Thymus (tissue), 11 donors: Measurements from ENCODE around the gene NXPH1. TPM values are rescaled to one million over a fixed set of nuclear protein-coding genes. Genes with fewer than 3 reads are reported as not detected.
A peak's percentile ranks its signal among the peaks of the same experiment; 100 is the strongest.

ENCODE experiments used
- DNase-seq, 9 donors: peaks; one replicate each; pipeline ENCODE4 v3.0.0-alpha.2; 2013; ENCODE audit warnings: low spot score in 9 of 9, low read depth in 6 of 9, missing footprints in 1 of 9
- H3K27ac ChIP-seq, 2 donors: one replicate each; pipeline ENCODE4 v1.5.1; 2013; ENCODE audit warnings: control low read depth in 1 of 2, low read depth in 1 of 2, low read length in 1 of 2, mild to moderate bottlenecking in 1 of 2, moderate library complexity in 1 of 2
- H3K27me3 ChIP-seq, 2 donors: one replicate each; pipeline ENCODE4 v1.5.1; 2013; ENCODE audit warnings: low read length in 1 of 2; ENCODE audit not compliant: control insufficient read depth in 2 of 2, insufficient read depth in 1 of 2
- H3K36me3 ChIP-seq, 2 donors: one replicate each; pipeline ENCODE4 v1.5.1; 2013; ENCODE audit warnings: low read length in 1 of 2, mild to moderate bottlenecking in 1 of 2, moderate library complexity in 1 of 2; ENCODE audit not compliant: control insufficient read depth in 2 of 2, insufficient read depth in 2 of 2
- H3K4me1 ChIP-seq, 2 donors: one replicate each; pipeline ENCODE4 v1.5.1; 2013; ENCODE audit warnings: low read length in 2 of 2; ENCODE audit not compliant: control insufficient read depth in 2 of 2, insufficient read depth in 2 of 2
- H3K4me3 ChIP-seq, 2 donors: one replicate each; pipeline ENCODE4 v1.5.1; 2013; ENCODE audit warnings: low read length in 2 of 2, control low read depth in 1 of 2, mild to moderate bottlenecking in 1 of 2
- H3K9me3 ChIP-seq, 2 donors: one replicate each; pipeline ENCODE4 v1.5.1; 2013; ENCODE audit warnings: low read length in 1 of 2, mild to moderate bottlenecking in 1 of 2; ENCODE audit not compliant: control insufficient read depth in 2 of 2, insufficient read depth in 1 of 2
- WGBS: extraction: QIAGEN DNeasy Blood & Tissue Kit; methylation state at CpG from one replicate; pipeline ENCODE4 v1.1.7; 2013; 5-methylcytosine and 5-hydroxymethylcytosine counted together
- polyA plus RNA-seq: library from polyadenylated mRNA; stranded (reverse); fragments of 200-250 nt; gene quantifications from one replicate; pipeline ENCODE4 v1.2.3, GENCODE V29; 2013
- total RNA-seq: library from RNA; stranded (reverse); fragments of 120-200 nt; gene quantifications from one replicate; pipeline ENCODE4 v1.2.4, GENCODE V29; 2013
- donor health status: healthy.

The NXPH1 gene
- total and polyA plus RNA-seq, 2 donors = 0.05 to 0.07 TPM

DNA sequence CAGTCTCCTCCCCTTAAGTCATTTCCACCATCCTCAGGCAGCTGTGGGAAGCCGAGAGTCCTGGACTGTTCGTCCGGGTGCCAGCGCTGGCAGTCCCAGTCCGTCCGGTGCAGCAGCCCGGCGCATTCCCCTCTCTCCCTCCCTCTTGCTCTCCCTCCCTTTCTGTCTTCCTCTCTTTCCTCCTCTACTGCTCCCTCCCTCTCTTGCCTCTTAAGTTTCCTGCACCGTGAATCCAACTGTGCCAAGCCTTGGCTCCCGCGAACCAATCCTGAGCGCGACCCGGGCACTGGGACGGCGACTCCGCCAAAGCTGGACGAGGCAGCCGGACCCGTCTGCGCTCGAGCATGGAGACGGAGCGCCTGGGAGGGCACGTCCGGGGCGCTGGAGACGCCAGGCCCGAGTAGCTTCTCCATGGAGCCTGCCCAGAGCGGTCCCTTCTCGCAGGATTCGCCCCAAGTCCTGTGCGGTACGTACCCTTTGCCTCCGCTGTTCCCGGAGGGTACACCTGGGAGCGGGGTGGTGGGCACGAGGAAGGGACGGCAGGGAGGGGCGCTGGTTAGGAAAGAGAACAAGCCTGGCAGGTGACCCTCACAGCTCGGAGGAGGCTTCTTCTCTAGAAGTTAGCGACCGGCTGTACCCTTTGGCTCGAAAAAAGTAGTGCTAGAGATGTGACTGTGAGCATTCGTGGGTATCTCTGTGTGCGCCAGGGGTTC, 1.0 kb downstream of the NXPH1 start:
- Histone ChIP-seq H3K36me3 (no peaks in the 10 kb centered on the region), H3K27me3 (peaks cover 60 to 75% of the 10 kb centered on the region in 2 donors), H3K9me3 (peaks cover 1 to 2% of the 10 kb centered on the region in 2 donors), H3K4me3 (no peak overlapping the region), H3K4me1 (no peaks in the 10 kb centered on the region), H3K27ac (no peak overlapping the region)
- 5% methylated on average over 46 of the region's 46 CpGs for WGBS
- no peak for DNase-seq

DNA sequence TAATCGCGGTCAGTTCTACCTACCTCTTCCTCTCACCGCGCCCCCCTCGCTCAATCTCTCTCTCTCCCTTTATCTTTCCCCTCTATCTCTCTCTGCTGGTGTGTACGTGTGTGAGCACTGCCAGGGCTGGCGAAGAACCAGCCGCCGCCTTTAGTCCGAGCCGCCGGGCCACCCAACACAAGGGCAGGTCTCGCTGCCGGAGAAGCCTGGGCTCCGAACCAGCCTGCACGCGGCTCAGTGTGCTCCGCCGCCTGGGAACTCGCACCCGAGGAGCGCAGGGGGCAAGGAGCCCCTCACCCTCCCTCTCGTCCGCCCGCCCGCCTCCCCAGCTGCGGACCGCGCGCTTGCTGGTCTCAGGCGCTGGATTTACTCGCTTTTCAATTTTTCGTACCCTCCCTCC, 1.7 kb downstream of the NXPH1 start:
- Histone ChIP-seq H3K4me3 (no peak overlapping the region), H3K27me3 (peaks cover 62 to 82% of the 10 kb centered on the region in 2 donors), H3K36me3 (no peaks in the 10 kb centered on the region), H3K4me1 (no peaks in the 10 kb centered on the region), H3K9me3 (peaks cover 1 to 2% of the 10 kb centered on the region in 2 donors), H3K27ac (no peak overlapping the region)
- 11% methylated on average over 33 of the region's 33 CpGs for WGBS
- DNase-seq = no peak

DNA sequence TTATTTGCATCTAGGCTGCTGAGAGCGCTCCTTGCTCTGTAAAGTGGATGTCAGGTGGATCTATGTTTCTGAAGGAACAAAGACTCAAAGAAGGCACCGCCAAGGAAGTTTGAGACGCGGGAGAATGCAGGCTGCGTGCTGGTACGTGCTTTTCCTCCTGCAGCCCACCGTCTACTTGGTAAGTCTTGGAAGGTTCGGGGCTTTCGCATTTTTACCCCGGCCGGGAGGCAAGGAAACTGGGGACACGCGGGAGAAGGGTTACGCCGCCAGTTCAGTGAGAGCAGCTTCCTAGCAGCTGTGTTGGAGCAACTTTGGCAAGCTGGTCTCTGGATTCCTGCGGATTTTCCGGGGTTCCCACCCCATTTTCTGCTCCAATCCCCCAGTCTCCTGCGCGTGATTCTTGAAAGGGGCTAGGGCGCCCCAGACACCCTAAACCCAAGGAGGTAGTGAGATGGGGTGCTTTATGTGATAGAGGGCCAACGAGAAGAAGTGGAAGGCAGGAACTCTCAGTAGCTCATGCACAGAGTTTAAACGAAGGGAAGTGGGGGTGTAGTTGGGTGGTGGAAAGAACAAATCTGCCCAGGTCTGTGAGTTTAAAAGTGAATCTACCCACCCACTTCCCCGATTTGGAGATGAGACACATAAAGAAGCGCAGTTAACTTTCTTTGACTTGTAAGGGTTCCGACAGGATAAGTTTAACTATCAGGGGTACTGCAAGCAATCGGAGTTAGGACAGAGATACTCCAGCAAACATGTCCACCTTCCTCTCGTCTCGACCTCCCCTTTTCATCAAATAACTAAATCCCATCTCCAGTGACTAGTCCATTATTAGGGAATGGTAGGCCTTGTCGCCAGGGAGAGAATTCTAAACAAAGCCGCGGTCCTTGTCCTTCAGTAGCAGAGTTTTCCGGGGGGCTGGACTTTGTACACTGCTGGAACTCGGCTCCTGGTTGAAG, 2.5 kb downstream of the NXPH1 start:
- 13% methylated on average over 33 of the region's 33 CpGs for WGBS
- no peak for DNase-seq
- Histone ChIP-seq H3K27me3 (peaks cover 66 to 89% of the 10 kb centered on the region in 2 donors), H3K4me3 (no peak overlapping the region), H3K4me1 (no peaks in the 10 kb centered on the region), H3K27ac (no peak overlapping the region), H3K9me3 (peaks cover 1 to 2% of the 10 kb centered on the region in 2 donors), H3K36me3 (no peaks in the 10 kb centered on the region)

DNA sequence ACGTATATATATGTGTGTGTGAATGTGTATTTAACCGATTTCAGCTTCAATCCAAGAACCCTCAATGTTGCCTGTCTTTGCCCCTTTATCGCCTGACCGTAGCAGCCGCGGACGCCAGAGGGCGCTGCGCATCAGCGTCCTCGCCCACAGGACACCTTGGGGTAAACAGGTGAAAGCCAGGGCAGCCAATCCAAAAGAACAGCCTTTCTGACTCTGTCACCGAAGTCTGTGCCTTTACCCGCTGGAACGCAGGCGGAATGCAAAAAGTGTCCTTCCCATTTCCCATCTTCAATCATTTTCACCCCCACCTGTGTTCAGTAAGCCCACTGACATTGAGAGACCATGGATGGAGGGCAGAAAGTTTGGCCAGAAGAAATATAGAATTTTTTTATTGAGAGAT, 3.6 kb downstream of the NXPH1 start:
- peak in 5 of 9 donors; percentile 23 to 53 (median 28) for DNase-seq
- H3K36me3 ChIP-seq = no peaks in the 10 kb centered on the region
- no peaks in the 10 kb centered on the region for H3K4me1 ChIP-seq
- H3K4me3 ChIP-seq = no peak overlapping the region
- peaks cover 1 to 4% of the 10 kb centered on the region in 2 donors for H3K9me3 ChIP-seq
- no peak overlapping the region for H3K27ac ChIP-seq
- H3K27me3 ChIP-seq = peaks cover 77 to 97% of the 10 kb centered on the region in 2 donors
- WGBS = 3% methylated on average over 15 of the region's 15 CpGs

DNA sequence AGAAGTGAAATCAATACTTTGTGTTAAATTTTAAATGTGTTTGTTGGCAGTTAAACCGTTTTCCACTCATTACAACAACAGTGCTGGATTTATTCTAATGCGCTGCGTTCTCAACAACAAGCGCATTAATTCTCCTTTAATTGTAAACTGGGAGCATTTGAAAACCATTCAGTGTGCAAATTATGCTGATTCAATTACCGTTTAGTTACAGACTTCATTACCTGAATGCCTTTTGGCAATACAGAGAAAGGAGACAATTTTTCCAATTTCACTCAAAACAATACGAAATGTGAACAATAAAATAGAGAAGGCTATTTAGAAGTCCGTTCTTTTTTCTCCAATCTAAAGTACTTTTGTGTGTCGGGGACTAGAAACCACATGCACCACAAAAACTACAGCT, 4.2 kb downstream of the NXPH1 start:
- no peaks in the 10 kb centered on the region for H3K4me1 ChIP-seq
- WGBS = 7% methylated on average over 8 of the region's 8 CpGs
- H3K9me3 ChIP-seq = peaks cover 3 to 10% of the 10 kb centered on the region in 2 donors
- no peak for DNase-seq
- no peaks in the 10 kb centered on the region for H3K36me3 ChIP-seq
- H3K27me3 ChIP-seq = peaks cover 81 to 97% of the 10 kb centered on the region in 2 donors
- no peak overlapping the region for H3K27ac ChIP-seq
- no peak overlapping the region for H3K4me3 ChIP-seq

DNA sequence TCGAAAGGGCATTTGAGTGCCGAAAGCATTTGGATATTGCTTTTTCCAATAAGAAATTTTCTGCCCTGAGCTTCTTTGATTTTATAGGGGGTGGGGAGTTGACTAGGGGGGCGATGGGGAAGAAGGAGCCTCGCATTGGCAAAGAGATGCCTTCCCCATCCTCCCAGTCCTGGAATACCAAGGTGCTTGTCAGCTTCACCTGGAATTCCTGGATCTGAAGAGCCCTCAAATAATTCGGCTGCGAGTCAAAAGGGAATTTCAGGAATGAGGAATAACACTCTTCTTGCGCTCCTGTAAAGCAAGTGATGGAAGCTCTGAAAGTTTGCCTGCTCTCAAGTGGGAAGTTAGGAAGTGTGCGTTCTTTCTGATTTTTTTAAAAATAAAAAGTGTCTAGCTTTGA, 7.3 kb downstream of the NXPH1 start:
- WGBS = 17% methylated on average over 8 of the region's 8 CpGs
- H3K36me3 ChIP-seq = no peaks in the 10 kb centered on the region
- H3K27ac ChIP-seq = no peak overlapping the region
- H3K4me1 ChIP-seq = no peaks in the 10 kb centered on the region
- H3K9me3 ChIP-seq = peaks cover 5 to 14% of the 10 kb centered on the region in 2 donors
- H3K27me3 ChIP-seq = peaks cover 72 to 92% of the 10 kb centered on the region in 2 donors
- no peak overlapping the region for H3K4me3 ChIP-seq
- no peak for DNase-seq

DNA sequence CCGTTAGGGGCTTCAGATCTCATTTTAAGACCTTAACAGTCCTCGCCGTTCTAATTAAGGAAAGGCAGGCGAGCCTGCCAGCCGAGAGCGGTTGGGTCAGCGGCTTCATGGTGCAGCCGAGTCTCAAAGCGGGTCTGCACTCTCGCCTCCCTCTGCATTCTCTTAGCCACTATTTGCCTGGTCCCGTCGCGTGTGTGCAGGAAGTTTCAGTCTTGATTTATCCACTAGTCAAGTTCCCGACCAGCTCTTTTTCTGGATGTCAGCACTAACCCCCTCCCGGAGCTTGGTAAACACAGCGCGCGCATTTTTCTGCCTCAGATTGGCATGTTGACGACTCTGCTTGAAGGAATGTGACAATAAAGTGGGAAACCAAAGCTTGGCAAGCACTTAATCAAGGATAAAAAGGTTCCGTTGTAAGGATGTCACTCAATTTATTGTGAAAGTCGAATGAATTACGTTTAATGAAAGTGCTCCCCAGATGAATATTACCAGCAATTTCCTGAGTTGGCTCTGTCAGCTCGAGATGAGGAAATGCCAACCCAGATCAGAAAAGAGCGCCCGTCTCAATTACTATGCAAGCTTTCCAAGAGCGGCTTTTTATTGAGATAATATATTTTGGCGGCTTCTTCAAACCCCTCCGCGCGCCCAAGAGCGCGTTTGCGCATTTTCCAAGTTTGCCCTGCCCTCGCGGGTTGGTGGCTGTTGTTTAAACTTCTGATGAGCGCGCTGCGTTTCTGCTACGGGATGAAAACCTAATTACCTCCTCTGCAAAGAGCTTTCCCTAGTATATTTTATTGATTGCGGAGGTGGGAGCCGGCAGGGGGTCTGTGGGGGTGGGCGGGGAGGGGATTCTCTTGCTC, 7.9 kb downstream of the NXPH1 start:
- H3K27me3 ChIP-seq = peaks cover 66 to 86% of the 10 kb centered on the region in 2 donors
- WGBS = 10% methylated on average over 42 of the region's 42 CpGs

DNA sequence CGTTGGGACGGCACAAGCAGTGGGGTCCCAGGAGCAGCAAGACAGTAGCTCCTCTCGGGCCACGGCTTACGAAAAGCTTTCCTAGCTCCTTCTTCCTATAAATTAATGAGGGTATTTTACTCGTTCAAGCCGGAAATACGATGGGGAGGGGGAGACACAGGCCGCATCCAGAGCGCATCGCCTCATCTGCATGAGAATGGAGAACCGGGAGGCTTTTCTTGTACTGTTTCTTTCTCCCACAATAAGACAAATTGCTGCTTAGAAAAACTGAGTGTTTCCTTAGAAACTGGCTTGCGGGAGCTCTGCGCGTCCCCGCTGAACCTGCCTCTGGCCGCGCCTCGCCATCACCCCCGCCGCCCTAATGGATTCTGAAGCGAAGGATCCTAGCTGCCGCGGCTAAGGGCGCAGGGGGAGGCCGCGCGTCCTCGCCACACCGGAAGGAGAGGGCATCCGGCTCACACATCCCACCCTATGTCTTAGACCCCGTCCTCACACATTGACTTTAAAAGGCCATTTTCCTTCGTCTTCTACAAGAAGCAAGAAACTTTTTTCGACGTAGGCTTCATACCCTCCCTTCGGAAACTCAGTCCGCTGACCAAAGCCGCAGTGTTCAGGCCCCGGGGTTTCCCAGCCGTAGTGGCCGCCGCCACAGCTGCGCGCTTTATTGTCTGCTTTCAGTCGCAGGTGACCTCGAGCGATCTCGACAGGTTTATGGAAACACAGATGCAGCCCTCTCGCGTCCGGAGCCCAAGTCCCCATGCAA, 8.8 kb downstream of the NXPH1 start:
- peaks cover 57 to 77% of the 10 kb centered on the region in 2 donors for H3K27me3 ChIP-seq
- 9% methylated on average over 51 of the region's 51 CpGs for WGBS

More for the DNA sequence above, 7.9 kb downstream of the NXPH1 start:
- no peak for DNase-seq
- no peaks in the 10 kb centered on the region for H3K4me1 ChIP-seq
- H3K4me3 ChIP-seq = no peak overlapping the region
- H3K9me3 ChIP-seq = peaks cover 5 to 14% of the 10 kb centered on the region in 2 donors
- H3K27ac ChIP-seq = no peak overlapping the region
- H3K36me3 ChIP-seq = no peaks in the 10 kb centered on the region

More for the DNA sequence above, 8.8 kb downstream of the NXPH1 start:
- DNase-seq = no peak
- Histone ChIP-seq H3K27ac (no peak overlapping the region), H3K9me3 (peaks cover 5 to 12% of the 10 kb centered on the region in 2 donors), H3K4me3 (no peak overlapping the region), H3K4me1 (no peaks in the 10 kb centered on the region), H3K36me3 (no peaks in the 10 kb centered on the region)
